B cell (primary cell): Measurements from ENCODE around the gene S100A3. TPM values are rescaled to one million over a fixed set of nuclear protein-coding genes. Genes with fewer than 3 reads are reported as not detected.
"Not testable (repeated sequence)": the region's sequence is repeated elsewhere in the genome, so short reads cannot be mapped to it uniquely, and the experiment has no call there.

Experiments used
- ATAC-seq: fragments of 200-7000 bp; cut with Tn5 transposase; one replicate; pipeline ENCODE4 v1.10.0; 2021; ENCODE audit warnings: low read depth, mild to moderate bottlenecking, moderate number of reproducible peaks, moderate library complexity
- CTCF ChIA-PET: fragments of 350-600 bp; sonication (Branson Sonifier 250); formaldehyde crosslinking; loops from one replicate; lab custom pipeline; 2021; ENCODE audit warnings: antibody characterized with exemption, inconsistent platforms; lab: Charles Lee
- POLR2A ChIA-PET: fragments of 350-600 bp; sonication (Branson Sonifier 250); formaldehyde crosslinking; loops from one replicate; lab custom pipeline; 2021; ENCODE audit warnings: antibody characterized with exemption; lab: Charles Lee
- DNase-seq: peaks from one replicate; pipeline ENCODE4 v3.0.0; 2013
- H2AFZ ChIP-seq: 2 replicates; pipeline ENCODE4 v1.6.1; 2012; ENCODE audit warnings: mild to moderate bottlenecking, low read depth, low read length; ENCODE audit not compliant: insufficient read depth, poor library complexity, severe bottlenecking
- H3K27ac ChIP-seq, 2 donors: 1 replicate in 1 of 2; 2 replicates in 1 of 2; pipeline ENCODE4 v1.5.1; 2012 to 2013; ENCODE audit warnings: low read length in 2 of 2, mild to moderate bottlenecking in 2 of 2, moderate library complexity in 1 of 2
- H3K27me3 ChIP-seq, 4 experiments: fragments of 200-600 bp in 1 of 4; sonication (generic) in 1 of 4; replicated peaks in 1 of 4; 1 replicate in 2 of 4; 2 replicates in 2 of 4; pipeline versions ENCODE4 v1.6.1 to v1.7.0; 2013 to 2016; ENCODE audit warnings: low read length in 3 of 4, mild to moderate bottlenecking in 2 of 4, mixed read lengths in 1 of 4, moderate library complexity in 1 of 4; ENCODE audit not compliant: insufficient read depth in 4 of 4, control insufficient read depth in 3 of 4; ENCODE audit errors: control extremely low read depth in 1 of 4
- H3K36me3 ChIP-seq, 2 experiments: replicated peaks in 1 of 2; 1 replicate in 1 of 2; 2 replicates in 1 of 2; pipeline versions ENCODE4 v1.6.1 to v1.7.1; 2013; ENCODE audit warnings: low read length in 1 of 2; ENCODE audit not compliant: insufficient read depth in 2 of 2, control insufficient read depth in 1 of 2; ENCODE audit errors: control extremely low read depth in 1 of 2, extremely low read depth in 1 of 2
- H3K4me1 ChIP-seq, 2 donors: fragments of 200-600 bp in 1 of 2; sonication (generic) in 1 of 2; 1 replicate in 1 of 2; 2 replicates in 1 of 2; pipeline versions ENCODE4 v1.5.1 to v1.6.1; 2013 to 2017; ENCODE audit warnings: low read length in 2 of 2; ENCODE audit not compliant: control insufficient read depth in 2 of 2, insufficient read depth in 2 of 2
- H3K4me2 ChIP-seq: replicated peaks from 2 replicates; pipeline ENCODE3; 2012; ENCODE audit warnings: mild to moderate bottlenecking, low read depth, low read length; ENCODE audit not compliant: poor library complexity, severe bottlenecking
- H3K4me3 ChIP-seq, 5 experiments: fragments of 200-600 bp in 1 of 5; sonication (generic) in 1 of 5; 1 replicate in 3 of 5; 2 replicates in 2 of 5; pipeline versions ENCODE4 v1.5.1 to v1.7.0; 2011 to 2016; ENCODE audit warnings: low read length in 4 of 5, mild to moderate bottlenecking in 4 of 5, low read depth in 2 of 5, control low read depth in 1 of 5, moderate library complexity in 1 of 5; ENCODE audit not compliant: insufficient read depth in 1 of 5; ENCODE audit errors: control extremely low read depth in 1 of 5, extremely low read depth in 1 of 5
- H3K79me2 ChIP-seq: fragments of 200-600 bp; sonication (generic); one replicate; pipeline ENCODE4 v1.6.0; 2016; ENCODE audit warnings: low read length; ENCODE audit not compliant: control insufficient read depth, insufficient read depth
- H3K9ac ChIP-seq: fragments of 200-600 bp; sonication (generic); 2 replicates; pipeline ENCODE4 v1.6.1; 2017; ENCODE audit warnings: mild to moderate bottlenecking, low read length, moderate library complexity
- H3K9me3 ChIP-seq, 3 donors: one replicate each; pipeline versions ENCODE4 v1.6.1 to v1.7.1; 2013; ENCODE audit warnings: low read length in 2 of 3; ENCODE audit not compliant: control insufficient read depth in 2 of 3, insufficient read depth in 1 of 3; ENCODE audit errors: control extremely low read depth in 1 of 3
- H4K20me1 ChIP-seq: 2 replicates; pipeline ENCODE4 v1.6.0; 2012; ENCODE audit warnings: mild to moderate bottlenecking, low read length; ENCODE audit not compliant: insufficient read depth, control insufficient read depth, poor library complexity, severe bottlenecking
- H3K27ac Mint-ChIP-seq: one replicate; pipeline ENCODE4 v1.8.0; 2021; ENCODE audit warnings: mixed read lengths
- H3K27me3 Mint-ChIP-seq: one replicate; pipeline ENCODE4 v1.8.0; 2021; ENCODE audit warnings: mixed read lengths
- H3K4me1 Mint-ChIP-seq: one replicate; pipeline ENCODE4 v1.8.0; 2021; ENCODE audit warnings: mixed read lengths
- H3K4me3 Mint-ChIP-seq: one replicate; pipeline ENCODE4 v1.8.0; 2021; ENCODE audit warnings: mixed read lengths
- H3K9me3 Mint-ChIP-seq: one replicate; pipeline ENCODE4 v1.8.0; 2022; ENCODE audit warnings: mixed read lengths; ENCODE audit not compliant: insufficient read depth
- EZH2 ChIP-seq: IDR thresholded peaks from 2 replicates; pipeline ENCODE4 v1.6.1; 2012; ENCODE audit warnings: borderline replicate concordance, low read depth, mild to moderate bottlenecking, moderate library complexity, low read length; ENCODE audit not compliant: insufficient read depth, poor library complexity, severe bottlenecking
- WGBS: methylation state at CpG from one replicate; pipeline ENCODE4 v1.1.5; 2013; ENCODE audit warnings: missing lambda C conversion rate; ENCODE audit not compliant: insufficient coverage; 5-methylcytosine and 5-hydroxymethylcytosine counted together
- intact Hi-C: fragments of 100-400 bp; cut with micrococcal nuclease; formaldehyde crosslinking; loops from one replicate; pipeline ENCODE4 v1.10.0; 2022
- polyA plus RNA-seq: library from polyadenylated mRNA; depleted of rRNA; stranded (reverse); fragments of >200 nt; gene quantifications from 2 replicates; pipeline ENCODE4 v1.2.3, GENCODE V29; 2012
- total RNA-seq, 2 donors: library from RNA; stranded (reverse); fragments of 120-200 nt in 1 of 2; gene quantifications; 1 replicate in 1 of 2; 2 replicates in 1 of 2; pipeline versions ENCODE4 v1.2.3 to v1.2.4, GENCODE V29; 2013 to 2022
- TF ChIP-seq, protein P1 (sequence below): fragments of 200-600 bp; IDR thresholded peaks from one replicate; pipeline ENCODE4 v1.8.0; 2022; ENCODE audit warnings: antibody characterized with exemption, mild to moderate bottlenecking

Gene S100A3
- total and polyA plus RNA-seq, 2 donors (not counting 1 experiment from before 2014, with no cell fraction given) = not detected

DNA sequence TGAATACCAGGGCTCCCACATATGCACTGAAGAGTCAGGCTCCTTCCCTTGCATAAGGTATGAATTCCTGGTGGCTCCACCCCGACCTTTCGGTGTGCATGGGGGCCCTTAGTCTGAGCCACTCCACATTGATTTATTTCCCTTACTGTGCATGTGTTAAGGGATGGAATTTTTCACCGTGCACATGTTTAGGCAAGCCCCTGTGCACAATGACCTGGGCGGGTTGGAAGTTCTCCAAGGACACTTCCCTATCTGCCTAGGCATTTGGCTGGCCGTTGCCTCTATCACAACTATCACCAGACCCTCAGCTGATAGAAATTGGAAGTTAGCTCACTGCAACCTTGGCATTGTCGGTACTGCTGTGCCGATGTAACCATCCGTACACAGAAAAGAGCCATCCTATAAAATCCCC, 22.9 kb downstream of the S100A3 start:
- CTCF ChIA-PET = interaction anchor here (0.9 to 3.2 kb wide), 2 partner anchors 10 to 47 kb away, joined by 3 to 11 read pairs; partner anchors contain the start of gene S100A6
- intact Hi-C loops = no loop called here
- no peak for DNase-seq
- Histone ChIP-seq H3K36me3 (no peaks in the 10 kb centered on the region), H3K79me2 (no peaks in the 10 kb centered on the region), H3K27ac (no peak overlapping the region), H3K27me3 (peaks cover 0 to 2% (median 0%) of the 10 kb centered on the region in 4 experiments), H2AFZ (no peak overlapping the region), H3K4me2 (no peak overlapping the region), H3K9me3 (no peaks in the 10 kb centered on the region), H3K9ac (no peak overlapping the region), H3K4me1 (no peaks in the 10 kb centered on the region), H4K20me1 (no peaks in the 10 kb centered on the region), H3K4me3 (no peak overlapping the region)
- Mint-ChIP-seq H3K9me3 (no peaks in the 10 kb centered on the region), H3K27ac (no peak overlapping the region), H3K27me3 (peaks cover 4% of the 10 kb centered on the region), H3K4me3 (no peak overlapping the region), H3K4me1 (no peaks in the 10 kb centered on the region)
- no peak for TF ChIP-seq EZH2
- TF ChIP-seq, protein P1, sequence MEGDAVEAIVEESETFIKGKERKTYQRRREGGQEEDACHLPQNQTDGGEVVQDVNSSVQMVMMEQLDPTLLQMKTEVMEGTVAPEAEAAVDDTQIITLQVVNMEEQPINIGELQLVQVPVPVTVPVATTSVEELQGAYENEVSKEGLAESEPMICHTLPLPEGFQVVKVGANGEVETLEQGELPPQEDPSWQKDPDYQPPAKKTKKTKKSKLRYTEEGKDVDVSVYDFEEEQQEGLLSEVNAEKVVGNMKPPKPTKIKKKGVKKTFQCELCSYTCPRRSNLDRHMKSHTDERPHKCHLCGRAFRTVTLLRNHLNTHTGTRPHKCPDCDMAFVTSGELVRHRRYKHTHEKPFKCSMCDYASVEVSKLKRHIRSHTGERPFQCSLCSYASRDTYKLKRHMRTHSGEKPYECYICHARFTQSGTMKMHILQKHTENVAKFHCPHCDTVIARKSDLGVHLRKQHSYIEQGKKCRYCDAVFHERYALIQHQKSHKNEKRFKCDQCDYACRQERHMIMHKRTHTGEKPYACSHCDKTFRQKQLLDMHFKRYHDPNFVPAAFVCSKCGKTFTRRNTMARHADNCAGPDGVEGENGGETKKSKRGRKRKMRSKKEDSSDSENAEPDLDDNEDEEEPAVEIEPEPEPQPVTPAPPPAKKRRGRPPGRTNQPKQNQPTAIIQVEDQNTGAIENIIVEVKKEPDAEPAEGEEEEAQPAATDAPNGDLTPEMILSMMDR = no peak
- WGBS = 71% methylated on average over 5 of the region's 8 CpGs
- no peak for ATAC-seq
- POLR2A ChIA-PET = no interaction called here

DNA sequence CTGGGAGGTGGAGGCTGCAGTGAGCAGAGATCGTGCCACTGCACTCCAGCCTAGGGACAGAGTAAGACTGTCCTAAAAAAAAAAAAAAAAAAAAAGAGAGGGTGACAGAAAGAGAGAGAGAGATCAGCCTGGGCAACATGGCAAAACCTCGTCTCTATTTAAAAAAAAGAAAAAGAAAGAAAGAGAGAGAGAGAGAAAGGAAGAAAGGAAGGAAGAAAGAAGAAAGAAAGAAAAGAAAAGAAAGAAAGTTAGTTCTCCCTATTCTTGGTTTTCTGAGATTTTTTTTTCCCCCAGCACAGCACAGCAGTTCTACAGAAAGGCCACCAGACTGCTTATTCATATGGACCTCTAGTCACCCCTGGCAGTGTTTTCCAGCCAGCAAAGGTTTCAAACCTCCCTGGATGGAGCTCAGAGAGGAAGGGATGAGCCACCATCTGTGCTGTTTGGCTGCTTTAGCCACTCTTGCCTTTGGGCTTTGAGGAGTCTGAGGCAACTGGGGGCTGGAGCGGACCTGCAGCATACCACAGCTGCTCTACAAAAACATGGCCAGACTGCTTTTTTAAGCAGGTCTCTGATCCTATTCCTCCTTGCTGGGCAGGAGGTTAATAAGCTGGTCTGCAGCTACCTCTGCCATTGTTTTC, 23.9 kb downstream of the S100A3 start:
- POLR2A ChIA-PET = interaction anchor here (0.7 kb wide), 1 partner anchor 11 kb away, joined by 6 read pairs; no protein-coding TSS in a partner anchor
- no peak for TF ChIP-seq EZH2
- TF ChIP-seq, protein P1 = no peak

DNA sequence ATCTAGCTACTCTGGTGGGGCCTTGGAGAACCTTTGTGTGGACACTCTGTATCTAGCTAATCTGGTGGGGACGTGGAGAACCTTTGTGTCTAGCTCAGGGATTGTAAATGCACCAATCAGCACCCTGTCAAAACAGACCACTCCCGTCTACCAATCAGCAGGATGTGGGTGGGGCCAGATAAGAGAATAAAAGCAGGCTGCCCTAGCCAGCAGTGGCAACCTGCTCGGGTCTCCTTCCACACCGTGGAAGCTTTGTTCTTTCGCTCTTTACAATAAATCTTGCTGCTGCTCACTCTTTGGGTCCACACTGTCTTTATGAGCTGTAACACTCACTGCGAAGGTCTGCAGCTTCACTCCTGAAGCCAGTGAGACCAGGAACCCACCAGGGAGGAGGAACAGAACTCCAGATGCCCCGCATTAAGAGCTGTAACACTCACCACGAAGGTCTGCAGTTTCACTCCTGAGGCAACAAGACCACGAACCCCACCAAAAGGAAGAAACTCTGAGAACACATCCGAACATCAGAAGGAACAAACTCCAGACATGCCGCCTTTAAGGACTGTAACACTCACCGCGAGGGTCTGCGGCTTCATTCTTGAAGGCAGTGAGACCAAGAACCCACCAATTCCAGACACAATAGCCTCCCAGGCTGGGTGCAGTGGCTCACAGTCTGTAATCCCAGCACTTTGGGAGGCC, 26.6 kb downstream of the S100A3 start:
- H3K4me3 Mint-ChIP-seq, H3K4me3 ChIP-seq, DNase-seq, H3K27me3 ChIP-seq, H3K9me3 Mint-ChIP-seq, intact Hi-C loops, H3K4me1 Mint-ChIP-seq, POLR2A ChIA-PET, H3K79me2 ChIP-seq, H3K9ac ChIP-seq, H3K4me2 ChIP-seq, ATAC-seq, H3K36me3 ChIP-seq, H3K27me3 Mint-ChIP-seq, H3K27ac ChIP-seq, H3K4me1 ChIP-seq, H3K9me3 ChIP-seq, H2AFZ ChIP-seq, H3K27ac Mint-ChIP-seq, H4K20me1 ChIP-seq: not testable (repeated sequence)
- 59% methylated on average over 12 of the region's 14 CpGs for WGBS
- CTCF ChIA-PET = interaction anchor here (0.8 to 1.5 kb wide), 3 partner anchors 10 to 12 kb away, joined by 3 to 4 read pairs (median 3); no protein-coding TSS in a partner anchor

More for the DNA sequence above, 23.9 kb downstream of the S100A3 start:
- intact Hi-C loops = no loop called here
- CTCF ChIA-PET = interaction anchor here (0.7 to 3.2 kb wide), 5 partner anchors 10 to 1869 kb away, joined by 3 to 11 read pairs (median 4); partner anchors contain the start of gene S100A6
- Histone ChIP-seq H3K4me2 (no peak overlapping the region), H4K20me1 (no peaks in the 10 kb centered on the region), H2AFZ (no peak overlapping the region), H3K4me3 (no peak overlapping the region), H3K9ac (no peak overlapping the region), H3K27me3 (peaks cover 0 to 2% (median 0%) of the 10 kb centered on the region in 4 experiments), H3K4me1 (no peaks in the 10 kb centered on the region), H3K27ac (no peak overlapping the region), H3K9me3 (no peaks in the 10 kb centered on the region), H3K36me3 (no peaks in the 10 kb centered on the region), H3K79me2 (no peaks in the 10 kb centered on the region)
- ATAC-seq = no peak
- Mint-ChIP-seq H3K9me3 (no peaks in the 10 kb centered on the region), H3K27me3 (peaks cover 4% of the 10 kb centered on the region), H3K4me1 (no peaks in the 10 kb centered on the region), H3K4me3 (no peak overlapping the region), H3K27ac (no peak overlapping the region)
- 62% methylated on average over 3 of the region's 3 CpGs for WGBS
- no peak for DNase-seq
